HCEC 1CT (cell line): Measurements from ENCODE around the gene MYMK.
A peak's percentile ranks its signal among the peaks of the same experiment; 100 is the strongest.

Experiments
- DNase-seq: peaks from one replicate; pipeline ENCODE4 v3.0.0-alpha.2; 2017

The MYMK gene

GRCh38 chr9:133557581-133557980, 32.8 kb upstream of the MYMK start:
- DNase-seq, result no peak

- DNase-seq, result no peak
Measured at GRCh38 chr9:133556354-133556753, 31.6 kb upstream of the MYMK start.

- no peak for DNase-seq
Measured at GRCh38 chr9:133554729-133555128, 30.0 kb upstream of the MYMK start.

DNA sequence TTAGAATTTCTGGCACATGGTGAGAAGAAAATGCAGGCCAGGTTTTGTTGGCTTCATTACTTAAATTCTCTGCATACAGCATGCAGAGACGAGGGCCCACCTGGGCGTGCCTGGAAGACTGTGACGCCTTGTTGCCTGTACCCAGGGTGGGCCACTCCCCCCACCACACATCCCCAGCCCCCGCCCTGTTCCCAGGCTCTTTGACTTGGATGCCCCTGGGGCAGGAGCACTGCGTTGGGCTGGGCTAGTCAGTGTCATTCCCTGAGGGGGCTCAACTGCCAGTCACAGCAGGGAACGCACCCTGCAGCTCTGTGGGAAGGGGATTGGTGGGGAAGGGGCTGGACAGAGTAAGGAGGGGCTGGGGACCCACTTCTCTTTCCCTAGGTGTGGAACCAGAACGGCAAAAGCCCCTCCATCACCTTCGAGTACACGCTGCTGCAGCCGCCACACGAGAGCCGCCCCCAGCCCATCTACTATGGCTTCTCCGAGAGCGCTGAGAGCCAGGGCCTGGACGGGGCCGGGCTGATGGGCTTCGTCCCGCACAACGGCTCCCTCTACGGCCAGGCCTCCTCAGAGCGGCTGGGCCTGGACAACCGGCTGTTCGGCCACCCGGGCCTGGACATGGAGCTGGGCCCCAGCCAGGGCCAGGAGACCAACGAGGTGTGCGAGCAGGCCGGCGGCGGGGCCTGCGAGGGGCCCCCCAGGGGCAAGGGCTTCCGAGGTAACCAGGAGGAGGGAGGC, 29.4 kb upstream of the MYMK start:
- no peak for DNase-seq

DNA sequence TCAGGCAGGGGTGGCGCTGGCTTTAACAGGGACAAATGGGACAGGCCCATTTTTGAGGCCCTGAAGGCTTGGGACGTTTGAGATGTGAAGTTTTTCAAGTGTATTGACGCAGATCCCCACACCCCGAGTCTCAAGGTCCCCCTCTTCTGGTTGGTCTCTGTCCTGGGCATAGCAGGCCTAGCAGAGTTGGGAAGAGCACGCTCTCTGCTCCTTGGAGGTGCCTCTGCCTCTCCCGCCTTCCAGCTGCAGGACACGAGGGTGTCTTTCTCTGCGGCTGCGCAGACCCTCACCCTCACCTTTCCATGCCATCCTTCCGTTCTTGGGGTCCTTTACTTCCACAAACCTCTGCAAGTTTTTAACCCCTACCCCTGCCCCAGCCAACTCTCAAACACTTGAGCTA, 28.4 kb upstream of the MYMK start:
- DNase-seq, result no peak

DNA sequence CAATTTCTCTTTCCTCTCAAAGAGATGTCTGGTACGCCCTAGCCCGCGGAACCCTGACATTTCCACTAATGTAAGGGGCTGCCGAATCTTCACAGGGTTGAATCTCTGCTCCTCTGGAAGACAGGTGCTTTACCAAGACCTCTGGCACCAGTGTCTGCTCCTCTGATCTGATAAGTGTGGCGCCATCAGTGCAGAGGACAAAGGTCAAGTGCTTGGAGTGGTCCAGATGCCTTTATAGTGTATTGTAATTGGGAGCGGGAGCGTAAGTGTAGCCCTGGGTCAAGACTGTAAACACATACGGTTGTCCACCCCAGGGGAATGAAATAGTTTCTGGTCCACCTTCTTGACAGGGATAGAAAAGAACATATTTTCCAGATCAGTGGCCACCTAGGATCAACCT, 27.5 kb upstream of the MYMK start:
- DNase-seq, result no peak

- no peak for DNase-seq
Measured at GRCh38 chr9:133551446-133551845, 26.7 kb upstream of the MYMK start.

DNA sequence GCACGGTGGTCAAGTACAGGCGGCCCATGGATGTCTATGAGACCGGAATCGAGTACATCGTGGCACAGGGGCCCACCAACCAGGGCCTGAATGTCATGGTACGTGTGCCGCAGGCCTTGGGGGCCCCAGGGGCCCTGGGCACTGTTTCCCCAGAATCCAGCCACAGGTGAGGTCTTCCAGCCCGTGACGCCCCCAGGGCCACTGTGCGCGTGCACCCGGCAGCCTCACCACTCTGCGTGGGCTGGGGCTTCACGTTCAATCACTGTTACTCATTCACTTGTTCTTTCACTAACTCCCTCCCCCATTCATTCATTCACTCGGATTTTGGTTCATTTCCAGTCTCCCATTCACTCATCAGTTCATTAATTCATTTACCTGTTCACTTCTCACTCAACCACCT, 22.4 kb upstream of the MYMK start:
- no peak for DNase-seq

- no peak for DNase-seq
Measured at GRCh38 chr9:133546287-133546680, 21.5 kb upstream of the MYMK start.

- no peak for DNase-seq
Measured at GRCh38 chr9:133545494-133546286, 20.9 kb upstream of the MYMK start.

GRCh38 chr9:133543772-133544467, 19.2 kb upstream of the MYMK start:
- no peak for DNase-seq

GRCh38 chr9:133542002-133542401, 17.2 kb upstream of the MYMK start:
- no peak for DNase-seq

DNA sequence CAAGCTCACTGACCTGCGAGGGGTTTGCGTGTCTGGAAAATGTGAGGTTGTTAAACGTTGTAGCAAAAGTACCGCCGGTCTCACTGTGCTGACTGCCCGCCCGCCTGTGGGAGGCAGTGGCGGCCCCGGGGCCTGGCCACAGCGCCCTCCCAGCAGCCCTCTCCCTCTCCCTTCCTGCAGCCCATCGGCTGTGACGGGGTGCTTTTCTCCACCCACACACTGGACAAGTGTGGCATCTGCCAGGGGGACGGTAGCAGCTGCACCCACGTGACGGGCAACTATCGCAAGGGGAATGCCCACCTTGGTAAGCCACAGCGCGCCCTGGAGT, 15.9 kb upstream of the MYMK start:
- DNase-seq, result no peak

DNA sequence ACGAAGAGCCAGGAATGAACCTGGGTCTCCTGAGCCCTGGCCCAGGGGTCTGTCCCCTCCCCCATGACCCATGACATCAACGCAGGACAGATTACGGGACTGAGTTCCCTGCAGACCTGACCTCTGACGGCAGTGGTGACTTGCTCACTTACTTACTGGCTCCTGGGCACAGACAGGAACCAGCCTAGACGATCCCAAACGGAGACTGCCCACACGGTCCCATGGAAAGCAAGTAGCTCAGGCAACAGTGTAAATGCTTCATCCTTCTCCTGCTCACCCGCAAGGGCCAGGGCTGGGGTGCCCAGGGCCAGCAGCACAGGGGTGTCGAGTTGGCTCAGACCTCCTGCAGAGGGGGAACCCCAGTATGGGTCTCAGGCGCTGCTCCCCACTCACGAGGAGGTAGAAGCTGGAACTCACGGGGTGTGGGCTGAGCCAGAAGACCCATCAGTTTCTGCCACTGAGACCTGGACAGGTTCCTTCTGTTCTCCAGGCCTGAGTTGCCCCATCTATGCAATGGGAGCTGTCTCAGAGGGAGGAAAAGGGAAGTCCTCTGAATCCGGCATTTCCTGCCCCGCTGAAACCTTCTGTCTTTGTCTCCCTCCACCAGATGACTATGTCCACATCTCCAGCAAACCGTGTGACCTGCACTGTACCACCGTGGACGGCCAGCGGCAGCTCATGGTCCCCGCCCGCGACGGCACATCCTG, 15.4 kb upstream of the MYMK start:
- no peak for DNase-seq

DNA sequence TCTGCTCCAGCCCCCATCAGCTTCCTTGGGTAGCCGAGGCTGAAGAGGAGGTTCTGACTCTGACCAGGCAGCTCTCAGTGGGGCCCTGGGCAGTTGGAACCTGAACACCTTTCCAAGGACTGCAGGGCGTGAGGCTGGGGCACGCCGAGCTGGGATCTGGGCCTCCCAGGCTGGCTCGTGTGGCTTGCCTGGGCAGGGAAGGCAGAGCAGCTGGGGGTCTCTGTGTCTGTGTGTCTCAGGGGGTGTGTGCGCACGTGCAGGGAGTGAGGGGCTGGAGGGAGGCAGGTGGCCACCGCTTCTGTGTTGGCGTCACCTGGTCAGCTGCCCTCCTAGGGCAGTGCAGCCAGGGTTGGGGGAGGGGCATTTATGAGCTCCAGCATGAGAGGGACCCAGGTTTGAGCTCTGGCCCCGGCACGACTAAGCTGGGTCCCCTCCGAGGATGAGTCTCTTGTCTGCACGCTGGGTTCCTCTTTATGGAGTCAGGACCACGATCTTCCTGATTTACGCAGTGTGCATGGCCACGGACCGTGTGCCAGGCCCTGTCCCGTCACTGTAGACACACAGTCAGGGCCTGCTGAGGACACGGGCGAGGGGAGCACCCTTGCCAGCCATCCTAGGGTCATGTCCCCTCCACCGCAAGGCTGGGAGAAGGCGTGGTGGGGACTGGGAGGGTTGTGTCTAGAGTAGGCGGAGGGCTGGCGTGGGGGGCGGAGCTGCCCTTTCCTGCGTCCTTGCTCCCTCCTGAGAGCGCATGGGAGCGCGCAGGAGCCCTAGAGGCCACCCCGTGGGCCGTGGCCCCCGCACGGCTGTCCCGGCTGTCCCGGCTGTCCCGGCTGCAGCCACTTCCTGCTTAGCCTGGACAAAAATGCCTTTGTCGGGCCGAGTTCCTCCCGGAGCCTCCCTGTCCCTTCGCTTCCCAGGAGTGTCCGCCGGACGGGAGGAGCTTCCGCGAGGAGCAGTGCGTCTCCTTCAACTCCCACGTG, 14.4 kb upstream of the MYMK start:
- DNase-seq, result no peak

DNA sequence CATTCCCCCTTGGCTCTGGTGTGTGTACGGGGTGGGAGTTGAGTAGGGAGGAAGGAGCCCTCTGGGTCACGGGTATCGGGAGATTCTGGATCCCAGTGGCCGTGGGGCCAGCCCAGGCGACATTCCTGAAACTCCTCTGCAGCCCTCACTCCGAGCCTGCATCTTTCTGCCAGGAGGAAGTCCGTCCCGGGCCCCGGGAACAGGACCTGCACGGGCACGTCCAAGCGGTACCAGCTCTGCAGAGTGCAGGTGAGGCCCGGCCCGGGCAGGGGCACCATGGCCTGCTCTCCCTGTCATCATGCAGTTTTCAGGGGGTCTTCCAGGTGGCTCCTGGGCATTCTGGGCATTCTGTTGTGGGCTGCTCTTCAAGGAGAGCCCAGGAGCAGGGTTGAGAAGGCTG, 13.4 kb upstream of the MYMK start:
- DNase-seq, result no peak

DNA sequence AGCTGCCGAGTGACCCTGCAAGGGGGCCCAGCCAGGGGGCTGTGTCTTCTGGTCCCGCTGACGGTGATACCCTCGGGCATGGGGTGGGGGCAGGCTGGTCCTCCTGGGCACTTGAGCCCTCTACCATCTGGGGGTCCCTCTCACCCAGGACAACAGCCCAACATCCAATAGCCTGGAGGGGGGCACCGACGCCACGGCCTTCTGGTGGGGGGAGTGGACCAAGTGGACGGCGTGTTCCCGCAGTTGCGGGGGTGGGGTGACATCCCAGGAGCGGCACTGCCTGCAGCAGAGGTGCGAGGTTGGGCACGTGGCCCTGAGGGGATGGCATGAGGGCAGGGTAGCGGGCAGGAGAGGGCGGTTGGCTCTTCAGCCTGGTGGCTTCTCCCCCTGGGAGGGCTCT, 12.5 kb upstream of the MYMK start:
- DNase-seq, result no peak

DNA sequence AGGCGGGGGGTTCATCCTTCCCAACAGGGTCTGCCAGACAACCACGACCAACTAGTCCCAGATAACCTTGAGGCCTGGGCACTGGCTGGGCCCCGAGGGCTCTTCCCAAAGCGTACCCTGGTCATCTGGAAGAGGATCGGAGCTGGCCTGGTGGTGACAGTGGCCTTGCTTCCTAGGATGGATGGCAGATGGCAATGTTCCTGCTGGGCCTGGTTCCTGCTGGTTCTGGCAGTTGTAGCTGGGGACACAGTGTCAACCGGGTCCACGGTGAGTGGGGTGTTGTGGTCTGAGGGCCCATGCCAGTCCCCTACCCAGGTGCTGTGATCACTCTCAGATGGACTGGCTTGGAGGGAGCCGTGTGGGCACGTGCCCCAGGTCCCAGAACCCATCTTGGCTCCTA, 11.8 kb upstream of the MYMK start:
- no peak for DNase-seq

DNA sequence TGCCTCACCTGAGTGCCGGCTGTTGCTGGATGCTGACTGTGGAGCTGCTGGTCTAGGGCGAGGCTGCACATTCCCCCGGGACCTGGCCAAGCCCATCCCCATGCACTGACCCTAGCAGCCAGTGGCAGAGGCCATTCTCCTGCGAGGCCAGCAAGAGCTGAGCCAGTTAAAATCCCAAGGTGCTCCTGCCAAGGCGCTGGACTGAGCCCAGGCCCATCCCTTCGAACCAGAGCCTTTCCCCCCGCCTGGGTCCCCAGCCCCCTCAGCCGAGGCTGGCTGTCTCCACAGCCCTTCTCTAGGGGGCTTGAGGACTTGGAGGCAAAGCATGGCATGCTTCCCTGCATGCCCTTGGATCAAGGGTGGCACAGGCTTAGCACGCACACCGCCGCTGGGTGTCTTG, 11.3 kb upstream of the MYMK start:
- no peak for DNase-seq

- DNase-seq, result no peak
Measured at GRCh38 chr9:133535306-133535877, 10.6 kb upstream of the MYMK start.

- peak; percentile 38 for DNase-seq
Measured at GRCh38 chr9:133534346-133535291, 9.9 kb upstream of the MYMK start, which contains the start of gene ADAMTSL2. ADAMTSL2 (plus strand) TSS chr9:133534704; CDS start chr9:133536713, 2,009 bp downstream.
